GM23338 (cell line): ENCODE data around the gene ALG5. TPM values are rescaled to one million over a fixed set of nuclear protein-coding genes. Genes with fewer than 3 reads are reported as not detected.

Source experiments
- ATAC-seq: fragments of 200-7000 bp; cut with Tn5 transposase; 3 replicates; pipeline ENCODE4 v1.9.1; 2020
- DNase-seq: peaks from one replicate; pipeline ENCODE4 v3.0.0-alpha.2; 2015; ENCODE audit warnings: low spot score
- H2AFZ ChIP-seq: fragments of 200-600 bp; sonication (generic); 2 replicates; pipeline ENCODE4 v1.8.0; 2016; ENCODE audit warnings: antibody characterized with exemption, mild to moderate bottlenecking, moderate library complexity
- H3F3A ChIP-seq: fragments of 200-600 bp; sonication (generic); replicated peaks from 2 replicates; pipeline ENCODE4 v1.8.0; 2017; ENCODE audit warnings: antibody characterized with exemption, mixed run types, low read depth
- H3K27ac ChIP-seq: fragments of 200-600 bp; sonication (generic); 2 replicates; pipeline ENCODE4 v1.6.1; 2016; ENCODE audit warnings: low read depth
- H3K27me3 ChIP-seq: fragments of 200-600 bp; sonication (generic); 2 replicates; pipeline ENCODE4 v1.8.0; 2016; ENCODE audit warnings: mild to moderate bottlenecking, mixed run types, moderate library complexity; ENCODE audit not compliant: insufficient read depth
- H3K36me3 ChIP-seq: fragments of 200-600 bp; sonication (generic); 2 replicates; pipeline ENCODE4 v1.8.0; 2016; ENCODE audit warnings: mild to moderate bottlenecking; ENCODE audit not compliant: insufficient read depth
- H3K4me1 ChIP-seq: fragments of 200-600 bp; sonication (generic); 2 replicates; pipeline ENCODE4 v1.8.0; 2016; ENCODE audit warnings: mild to moderate bottlenecking, moderate library complexity; ENCODE audit not compliant: insufficient read depth
- H3K4me2 ChIP-seq: fragments of 200-600 bp; sonication (generic); 2 replicates; pipeline ENCODE4 v1.7.1; 2017; ENCODE audit warnings: mixed run types
- H3K4me3 ChIP-seq: fragments of 200-600 bp; sonication (generic); 2 replicates; pipeline ENCODE4 v1.6.1; 2016; ENCODE audit warnings: mixed run types
- H3K79me2 ChIP-seq: fragments of 200-600 bp; sonication (generic); replicated peaks from 2 replicates; pipeline ENCODE4 v1.8.0; 2017; ENCODE audit warnings: mild to moderate bottlenecking; ENCODE audit not compliant: insufficient read depth
- H3K9me2 ChIP-seq: fragments of 200-600 bp; sonication (generic); 2 replicates; pipeline ENCODE4 v1.8.0; 2017; ENCODE audit not compliant: insufficient read depth
- H4K20me1 ChIP-seq: fragments of 200-600 bp; sonication (generic); replicated peaks from 2 replicates; pipeline ENCODE4 v1.8.0; 2017; ENCODE audit warnings: mild to moderate bottlenecking; ENCODE audit not compliant: insufficient read depth
- H3K27ac Mint-ChIP-seq: 2 replicates; pipeline ENCODE4 v1.8.0; 2020; ENCODE audit warnings: inconsistent platforms, mild to moderate bottlenecking, moderate library complexity, mixed read lengths
- H3K27me3 Mint-ChIP-seq: 3 replicates; pipeline ENCODE4 v1.8.0; 2022; ENCODE audit warnings: low read depth, mild to moderate bottlenecking, moderate library complexity, mixed read lengths, inconsistent platforms; ENCODE audit not compliant: insufficient read depth, poor library complexity
- H3K36me3 Mint-ChIP-seq: 3 replicates; pipeline ENCODE4 v1.8.0; 2021; ENCODE audit warnings: low read depth, mild to moderate bottlenecking, inconsistent platforms, moderate library complexity, mixed read lengths
- H3K4me1 Mint-ChIP-seq: 3 replicates; pipeline ENCODE4 v1.8.0; 2020; ENCODE audit warnings: mild to moderate bottlenecking, inconsistent platforms, mixed read lengths
- H3K4me3 Mint-ChIP-seq: 3 replicates; pipeline ENCODE4 v1.8.0; 2021; ENCODE audit warnings: moderate library complexity, mild to moderate bottlenecking, inconsistent platforms, mixed read lengths
- H3K9me3 Mint-ChIP-seq: 3 replicates; pipeline ENCODE4 v1.8.0; 2020; ENCODE audit warnings: moderate library complexity, mild to moderate bottlenecking, inconsistent platforms, mixed read lengths
- EZH2 ChIP-seq: fragments of 200-600 bp; sonication (generic); IDR thresholded peaks from one replicate; pipeline ENCODE4 v1.8.0; 2017; ENCODE audit warnings: antibody characterized with exemption, mild to moderate bottlenecking, low read depth; ENCODE audit not compliant: unreplicated experiment
- ZNF331 ChIP-seq: fragments of 250-450 bp; sonication (Bioruptor Pico); IDR thresholded peaks from 2 replicates; pipeline ENCODE4 v1.5.0; 2020; ENCODE audit warnings: low read depth, mild to moderate bottlenecking, moderate library complexity
- polyA plus RNA-seq: library from polyadenylated mRNA; unstranded; fragments of >200 nt; fragmentation: Nextera tagmentation; extraction: Ambion mirVana; gene quantifications from 2 replicates; pipeline ENCODE4 v1.2.1, GENCODE V29; 2016
- total RNA-seq: library from RNA; depleted of rRNA; stranded (reverse); fragments of >200 nt; shearing (Covaris generic); gene quantifications from 2 replicates; pipeline ENCODE4 v1.2.3, GENCODE V29; 2014
- TF ChIP-seq, protein P1 (sequence below): IDR thresholded peaks from 2 replicates; pipeline ENCODE4 v1.6.1; 2016; ENCODE audit warnings: antibody characterized with exemption
- TF ChIP-seq, protein P2 (sequence below), 2 experiments: fragments of 200-600 bp in 1 of 2; sonication (generic) in 1 of 2; conservative IDR thresholded peaks; 2 replicates each; pipeline versions ENCODE4 v1.5.1 to v1.6.1; 2016 to 2017; ENCODE audit warnings: antibody characterized with exemption in 2 of 2, low read depth in 2 of 2, mild to moderate bottlenecking in 2 of 2, moderate library complexity in 1 of 2
- TF ChIP-seq, protein P3 (sequence below): IDR thresholded peaks from one replicate; pipeline ENCODE4 v1.6.1; 2018; ENCODE audit warnings: antibody characterized with exemption; ENCODE audit not compliant: unreplicated experiment
- TF ChIP-seq, protein P4 (sequence below): fragments of 250-450 bp; sonication (Bioruptor Pico); IDR thresholded peaks from 2 replicates; pipeline ENCODE4 v1.5.0; 2020; ENCODE audit warnings: mild to moderate bottlenecking, moderate library complexity

The ALG5 gene
- total and polyA plus RNA-seq, 2 experiments from 2014 or later = 15.6 to 34.0 TPM

DNA sequence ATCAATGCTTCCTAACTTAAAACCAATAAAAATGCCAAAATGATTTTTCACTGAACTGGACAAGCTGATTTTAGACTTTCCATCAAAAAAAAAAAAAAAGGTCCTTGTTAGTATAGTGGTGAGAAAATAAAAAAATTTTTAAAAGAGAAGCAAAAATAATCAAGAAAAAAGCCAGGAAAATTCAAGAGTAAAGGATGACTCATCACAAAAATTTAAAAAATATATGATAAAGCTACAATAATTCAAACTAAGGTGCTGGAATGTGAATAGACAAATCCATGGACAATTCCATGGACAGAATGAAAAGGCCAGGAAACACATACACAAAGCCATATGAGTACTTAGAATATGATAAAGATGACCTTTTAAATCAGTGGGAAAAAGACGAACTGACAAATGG, 26.1 kb downstream of the ALG5 start (continued):
- TF ChIP-seq, protein P1, sequence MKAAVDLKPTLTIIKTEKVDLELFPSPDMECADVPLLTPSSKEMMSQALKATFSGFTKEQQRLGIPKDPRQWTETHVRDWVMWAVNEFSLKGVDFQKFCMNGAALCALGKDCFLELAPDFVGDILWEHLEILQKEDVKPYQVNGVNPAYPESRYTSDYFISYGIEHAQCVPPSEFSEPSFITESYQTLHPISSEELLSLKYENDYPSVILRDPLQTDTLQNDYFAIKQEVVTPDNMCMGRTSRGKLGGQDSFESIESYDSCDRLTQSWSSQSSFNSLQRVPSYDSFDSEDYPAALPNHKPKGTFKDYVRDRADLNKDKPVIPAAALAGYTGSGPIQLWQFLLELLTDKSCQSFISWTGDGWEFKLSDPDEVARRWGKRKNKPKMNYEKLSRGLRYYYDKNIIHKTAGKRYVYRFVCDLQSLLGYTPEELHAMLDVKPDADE = no peak
- TF ChIP-seq EZH2 (no peak), ZNF331 (CRISPR knock-in tag) (no peak)
- TF ChIP-seq, protein P2, sequence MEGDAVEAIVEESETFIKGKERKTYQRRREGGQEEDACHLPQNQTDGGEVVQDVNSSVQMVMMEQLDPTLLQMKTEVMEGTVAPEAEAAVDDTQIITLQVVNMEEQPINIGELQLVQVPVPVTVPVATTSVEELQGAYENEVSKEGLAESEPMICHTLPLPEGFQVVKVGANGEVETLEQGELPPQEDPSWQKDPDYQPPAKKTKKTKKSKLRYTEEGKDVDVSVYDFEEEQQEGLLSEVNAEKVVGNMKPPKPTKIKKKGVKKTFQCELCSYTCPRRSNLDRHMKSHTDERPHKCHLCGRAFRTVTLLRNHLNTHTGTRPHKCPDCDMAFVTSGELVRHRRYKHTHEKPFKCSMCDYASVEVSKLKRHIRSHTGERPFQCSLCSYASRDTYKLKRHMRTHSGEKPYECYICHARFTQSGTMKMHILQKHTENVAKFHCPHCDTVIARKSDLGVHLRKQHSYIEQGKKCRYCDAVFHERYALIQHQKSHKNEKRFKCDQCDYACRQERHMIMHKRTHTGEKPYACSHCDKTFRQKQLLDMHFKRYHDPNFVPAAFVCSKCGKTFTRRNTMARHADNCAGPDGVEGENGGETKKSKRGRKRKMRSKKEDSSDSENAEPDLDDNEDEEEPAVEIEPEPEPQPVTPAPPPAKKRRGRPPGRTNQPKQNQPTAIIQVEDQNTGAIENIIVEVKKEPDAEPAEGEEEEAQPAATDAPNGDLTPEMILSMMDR (conservative IDR thresholded peaks at IDR 0.05; ENCODE audit: low read depth in 2 of 2) = no peak
- TF ChIP-seq, protein P3, sequence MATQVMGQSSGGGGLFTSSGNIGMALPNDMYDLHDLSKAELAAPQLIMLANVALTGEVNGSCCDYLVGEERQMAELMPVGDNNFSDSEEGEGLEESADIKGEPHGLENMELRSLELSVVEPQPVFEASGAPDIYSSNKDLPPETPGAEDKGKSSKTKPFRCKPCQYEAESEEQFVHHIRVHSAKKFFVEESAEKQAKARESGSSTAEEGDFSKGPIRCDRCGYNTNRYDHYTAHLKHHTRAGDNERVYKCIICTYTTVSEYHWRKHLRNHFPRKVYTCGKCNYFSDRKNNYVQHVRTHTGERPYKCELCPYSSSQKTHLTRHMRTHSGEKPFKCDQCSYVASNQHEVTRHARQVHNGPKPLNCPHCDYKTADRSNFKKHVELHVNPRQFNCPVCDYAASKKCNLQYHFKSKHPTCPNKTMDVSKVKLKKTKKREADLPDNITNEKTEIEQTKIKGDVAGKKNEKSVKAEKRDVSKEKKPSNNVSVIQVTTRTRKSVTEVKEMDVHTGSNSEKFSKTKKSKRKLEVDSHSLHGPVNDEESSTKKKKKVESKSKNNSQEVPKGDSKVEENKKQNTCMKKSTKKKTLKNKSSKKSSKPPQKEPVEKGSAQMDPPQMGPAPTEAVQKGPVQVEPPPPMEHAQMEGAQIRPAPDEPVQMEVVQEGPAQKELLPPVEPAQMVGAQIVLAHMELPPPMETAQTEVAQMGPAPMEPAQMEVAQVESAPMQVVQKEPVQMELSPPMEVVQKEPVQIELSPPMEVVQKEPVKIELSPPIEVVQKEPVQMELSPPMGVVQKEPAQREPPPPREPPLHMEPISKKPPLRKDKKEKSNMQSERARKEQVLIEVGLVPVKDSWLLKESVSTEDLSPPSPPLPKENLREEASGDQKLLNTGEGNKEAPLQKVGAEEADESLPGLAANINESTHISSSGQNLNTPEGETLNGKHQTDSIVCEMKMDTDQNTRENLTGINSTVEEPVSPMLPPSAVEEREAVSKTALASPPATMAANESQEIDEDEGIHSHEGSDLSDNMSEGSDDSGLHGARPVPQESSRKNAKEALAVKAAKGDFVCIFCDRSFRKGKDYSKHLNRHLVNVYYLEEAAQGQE = no peak

DNA sequence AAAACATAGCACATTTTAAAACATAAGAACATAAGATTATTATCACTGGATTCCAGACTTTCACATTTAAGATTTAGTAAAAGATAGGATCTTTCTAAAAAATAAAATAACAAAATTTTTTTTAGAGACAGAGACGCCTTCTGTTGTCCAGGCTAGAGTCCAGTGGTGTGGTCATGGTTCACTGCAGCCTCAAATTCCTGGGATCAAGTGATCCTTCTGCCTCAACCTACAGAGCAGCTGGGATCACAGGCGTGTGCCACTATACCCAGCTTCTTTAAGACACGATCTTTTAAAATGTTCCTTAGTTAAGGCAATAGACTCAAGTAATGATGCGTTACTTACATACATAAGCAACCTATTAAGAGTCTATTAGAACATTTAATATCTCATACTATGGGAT, 32.7 kb downstream of the ALG5 start:
- Histone ChIP-seq H3K27me3 (no peaks in the 10 kb centered on the region), H3K9me2 (no peaks in the 10 kb centered on the region), H4K20me1 (no peaks in the 10 kb centered on the region), H3K79me2 (no peaks in the 10 kb centered on the region), H3F3A (no peaks in the 10 kb centered on the region), H3K4me2 (no peak overlapping the region), H3K27ac (no peak overlapping the region), H3K4me3 (no peak overlapping the region), H3K36me3 (peaks cover 5% of the 10 kb centered on the region; the same call in 1 of the 2 replicates), H3K4me1 (no peaks in the 10 kb centered on the region), H2AFZ (no peak overlapping the region)
- H3K4me1 Mint-ChIP-seq = no peaks in the 10 kb centered on the region
- ATAC-seq (no peak), DNase-seq (no peak)
- H3K9me3 Mint-ChIP-seq = no peaks in the 10 kb centered on the region
- peaks cover 3% of the 10 kb centered on the region for H3K27me3 Mint-ChIP-seq
- H3K27ac Mint-ChIP-seq = no peak overlapping the region
- no peak overlapping the region for H3K4me3 Mint-ChIP-seq
- peaks cover 29% of the 10 kb centered on the region for H3K36me3 Mint-ChIP-seq
- TF ChIP-seq, protein P4, sequence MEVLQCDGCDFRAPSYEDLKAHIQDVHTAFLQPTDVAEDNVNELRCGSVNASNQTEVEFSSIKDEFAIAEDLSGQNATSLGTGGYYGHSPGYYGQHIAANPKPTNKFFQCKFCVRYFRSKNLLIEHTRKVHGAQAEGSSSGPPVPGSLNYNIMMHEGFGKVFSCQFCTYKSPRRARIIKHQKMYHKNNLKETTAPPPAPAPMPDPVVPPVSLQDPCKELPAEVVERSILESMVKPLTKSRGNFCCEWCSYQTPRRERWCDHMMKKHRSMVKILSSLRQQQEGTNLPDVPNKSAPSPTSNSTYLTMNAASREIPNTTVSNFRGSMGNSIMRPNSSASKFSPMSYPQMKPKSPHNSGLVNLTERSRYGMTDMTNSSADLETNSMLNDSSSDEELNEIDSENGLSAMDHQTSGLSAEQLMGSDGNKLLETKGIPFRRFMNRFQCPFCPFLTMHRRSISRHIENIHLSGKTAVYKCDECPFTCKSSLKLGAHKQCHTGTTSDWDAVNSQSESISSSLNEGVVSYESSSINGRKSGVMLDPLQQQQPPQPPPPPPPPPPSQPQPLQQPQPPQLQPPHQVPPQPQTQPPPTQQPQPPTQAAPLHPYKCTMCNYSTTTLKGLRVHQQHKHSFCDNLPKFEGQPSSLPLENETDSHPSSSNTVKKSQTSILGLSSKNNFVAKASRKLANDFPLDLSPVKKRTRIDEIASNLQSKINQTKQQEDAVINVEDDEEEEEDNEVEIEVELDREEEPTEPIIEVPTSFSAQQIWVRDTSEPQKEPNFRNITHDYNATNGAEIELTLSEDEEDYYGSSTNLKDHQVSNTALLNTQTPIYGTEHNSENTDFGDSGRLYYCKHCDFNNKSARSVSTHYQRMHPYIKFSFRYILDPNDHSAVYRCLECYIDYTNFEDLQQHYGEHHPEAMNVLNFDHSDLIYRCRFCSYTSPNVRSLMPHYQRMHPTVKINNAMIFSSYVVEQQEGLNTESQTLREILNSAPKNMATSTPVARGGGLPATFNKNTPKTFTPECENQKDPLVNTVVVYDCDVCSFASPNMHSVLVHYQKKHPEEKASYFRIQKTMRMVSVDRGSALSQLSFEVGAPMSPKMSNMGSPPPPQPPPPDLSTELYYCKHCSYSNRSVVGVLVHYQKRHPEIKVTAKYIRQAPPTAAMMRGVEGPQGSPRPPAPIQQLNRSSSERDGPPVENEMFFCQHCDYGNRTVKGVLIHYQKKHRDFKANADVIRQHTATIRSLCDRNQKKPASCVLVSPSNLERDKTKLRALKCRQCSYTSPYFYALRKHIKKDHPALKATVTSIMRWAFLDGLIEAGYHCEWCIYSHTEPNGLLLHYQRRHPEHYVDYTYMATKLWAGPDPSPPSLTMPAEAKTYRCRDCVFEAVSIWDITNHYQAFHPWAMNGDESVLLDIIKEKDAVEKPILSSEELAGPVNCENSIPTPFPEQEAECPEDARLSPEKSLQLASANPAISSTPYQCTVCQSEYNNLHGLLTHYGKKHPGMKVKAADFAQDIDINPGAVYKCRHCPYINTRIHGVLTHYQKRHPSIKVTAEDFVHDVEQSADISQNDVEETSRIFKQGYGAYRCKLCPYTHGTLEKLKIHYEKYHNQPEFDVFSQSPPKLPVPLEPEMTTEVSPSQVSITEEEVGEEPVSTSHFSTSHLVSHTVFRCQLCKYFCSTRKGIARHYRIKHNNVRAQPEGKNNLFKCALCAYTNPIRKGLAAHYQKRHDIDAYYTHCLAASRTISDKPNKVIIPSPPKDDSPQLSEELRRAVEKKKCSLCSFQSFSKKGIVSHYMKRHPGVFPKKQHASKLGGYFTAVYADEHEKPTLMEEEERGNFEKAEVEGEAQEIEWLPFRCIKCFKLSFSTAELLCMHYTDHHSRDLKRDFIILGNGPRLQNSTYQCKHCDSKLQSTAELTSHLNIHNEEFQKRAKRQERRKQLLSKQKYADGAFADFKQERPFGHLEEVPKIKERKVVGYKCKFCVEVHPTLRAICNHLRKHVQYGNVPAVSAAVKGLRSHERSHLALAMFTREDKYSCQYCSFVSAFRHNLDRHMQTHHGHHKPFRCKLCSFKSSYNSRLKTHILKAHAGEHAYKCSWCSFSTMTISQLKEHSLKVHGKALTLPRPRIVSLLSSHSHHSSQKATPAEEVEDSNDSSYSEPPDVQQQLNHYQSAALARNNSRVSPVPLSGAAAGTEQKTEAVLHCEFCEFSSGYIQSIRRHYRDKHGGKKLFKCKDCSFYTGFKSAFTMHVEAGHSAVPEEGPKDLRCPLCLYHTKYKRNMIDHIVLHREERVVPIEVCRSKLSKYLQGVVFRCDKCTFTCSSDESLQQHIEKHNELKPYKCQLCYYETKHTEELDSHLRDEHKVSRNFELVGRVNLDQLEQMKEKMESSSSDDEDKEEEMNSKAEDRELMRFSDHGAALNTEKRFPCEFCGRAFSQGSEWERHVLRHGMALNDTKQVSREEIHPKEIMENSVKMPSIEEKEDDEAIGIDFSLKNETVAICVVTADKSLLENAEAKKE (CRISPR knock-in tag) = no peak
- TF ChIP-seq EZH2 = no peak
- TF ChIP-seq, protein P3 = no peak
